ENCODE results near the gene ENTPD6. TPM values are rescaled to one million over a fixed set of nuclear protein-coding genes. Genes with fewer than 3 reads are reported as not detected.
A peak's percentile ranks its signal among the peaks of the same experiment; 100 is the strongest.

Gene ENTPD6
- total RNA-seq, 1 experiment from 2014 or later, result 86.6 TPM

- no peak overlapping the region for H3K4me3 ChIP-seq (ENCODE audit: low read depth, low read length)
- Mint-ChIP-seq H3K27ac (ENCODE audit: unreplicated experiment) (no peak overlapping the region), H3K27me3 (ENCODE audit: insufficient read depth, unreplicated experiment) (no peaks in the 10 kb centered on the region), H3K36me3 (ENCODE audit: insufficient read depth, unreplicated experiment) (peaks cover 34% of the 10 kb centered on the region), H3K4me3 (ENCODE audit: unreplicated experiment) (no peak overlapping the region), H3K4me1 (ENCODE audit: low read depth, unreplicated experiment) (no peaks in the 10 kb centered on the region), H3K9me3 (ENCODE audit: unreplicated experiment) (no peaks in the 10 kb centered on the region)
- no peaks in the 10 kb centered on the region for H3K27me3 ChIP-seq (replicated peaks; ENCODE audit: control insufficient read depth, insufficient read depth, low read length)
- H3K4me1 ChIP-seq, result no peaks in the 10 kb centered on the region
- no peak for TF ChIP-seq CTCF (IDR thresholded peaks at IDR 0.05; ENCODE audit: insufficient read depth in 1 of 2, low read depth in 1 of 2, low read length in 1 of 2, severe bottlenecking in 1 of 2, unreplicated experiment in 1 of 2)
- intact Hi-C loops (cut with micrococcal nuclease; ENCODE audit: unreplicated experiment), result no loop called here
- no peaks in the 10 kb centered on the region; the same call in 1 of the 2 replicates for H3K36me3 ChIP-seq (ENCODE audit: control insufficient read depth, insufficient read depth, low read length)
- no peaks in the 10 kb centered on the region for H3K9me3 ChIP-seq
- DNase-seq, result peak in 1 of 2 experiments; percentile 15
- ChIA-PET POLR2A (interaction anchor here (0.5 kb wide), 1 partner anchor 8 kb away, joined by 7 read pairs; no protein-coding TSS in a partner anchor), CTCF (interaction anchor here (0.6 kb wide), 1 partner anchor 41 kb away, joined by 5 read pairs; no protein-coding TSS in a partner anchor)
- BruUV-seq (replicated peaks), result no TSS peak
Measured at GRCh38 chr20:25273541-25274358, 78.2 kb downstream of the ENTPD6 start.

- Histone ChIP-seq H3K36me3 (ENCODE audit: control insufficient read depth, insufficient read depth, low read length) (no peaks in the 10 kb centered on the region; the same call in 1 of the 2 replicates), H3K4me3 (ENCODE audit: low read depth, low read length) (no peak overlapping the region), H3K27me3 (replicated peaks; ENCODE audit: control insufficient read depth, insufficient read depth, low read length) (no peaks in the 10 kb centered on the region), H3K9me3 (no peaks in the 10 kb centered on the region), H3K4me1 (no peaks in the 10 kb centered on the region)
- ChIA-PET POLR2A (interaction anchor here (0.5 kb wide), 1 partner anchor 9 kb away, joined by 7 read pairs; no protein-coding TSS in a partner anchor), CTCF (no interaction called here)
- intact Hi-C loops (cut with micrococcal nuclease; ENCODE audit: unreplicated experiment), result no loop called here
- no peaks in the 10 kb centered on the region for H3K4me1 Mint-ChIP-seq (ENCODE audit: low read depth, unreplicated experiment)
- no peak for TF ChIP-seq CTCF (IDR thresholded peaks at IDR 0.05; ENCODE audit: insufficient read depth in 1 of 2, low read depth in 1 of 2, low read length in 1 of 2, severe bottlenecking in 1 of 2, unreplicated experiment in 1 of 2)
- peaks cover 35% of the 10 kb centered on the region for H3K36me3 Mint-ChIP-seq (ENCODE audit: insufficient read depth, unreplicated experiment)
- H3K9me3 Mint-ChIP-seq (ENCODE audit: unreplicated experiment), result no peaks in the 10 kb centered on the region
- H3K27ac Mint-ChIP-seq (ENCODE audit: unreplicated experiment), result no peak overlapping the region
- BruUV-seq (replicated peaks), result no TSS peak
- peak in 1 of 2 experiments; percentile 25 for DNase-seq
- H3K27me3 Mint-ChIP-seq (ENCODE audit: insufficient read depth, unreplicated experiment), result no peaks in the 10 kb centered on the region
- H3K4me3 Mint-ChIP-seq (ENCODE audit: unreplicated experiment), result no peak overlapping the region
Measured at GRCh38 chr20:25274481-25274880, 79.0 kb downstream of the ENTPD6 start.

GRCh38 chr20:25274891-25275812, 79.6 kb downstream of the ENTPD6 start:
- no TSS peak for BruUV-seq (replicated peaks)
- Histone ChIP-seq H3K4me1 (no peaks in the 10 kb centered on the region), H3K36me3 (ENCODE audit: control insufficient read depth, insufficient read depth, low read length) (no peaks in the 10 kb centered on the region; the same call in 1 of the 2 replicates), H3K4me3 (ENCODE audit: low read depth, low read length) (no peak overlapping the region), H3K27me3 (replicated peaks; ENCODE audit: control insufficient read depth, insufficient read depth, low read length) (no peaks in the 10 kb centered on the region), H3K9me3 (no peaks in the 10 kb centered on the region)
- CTCF ChIA-PET, result no interaction called here
- Mint-ChIP-seq H3K27ac (ENCODE audit: unreplicated experiment) (no peak overlapping the region), H3K27me3 (ENCODE audit: insufficient read depth, unreplicated experiment) (no peaks in the 10 kb centered on the region), H3K4me3 (ENCODE audit: unreplicated experiment) (no peak overlapping the region), H3K9me3 (ENCODE audit: unreplicated experiment) (no peaks in the 10 kb centered on the region), H3K36me3 (ENCODE audit: insufficient read depth, unreplicated experiment) (peaks cover 35% of the 10 kb centered on the region), H3K4me1 (ENCODE audit: low read depth, unreplicated experiment) (no peaks in the 10 kb centered on the region)
- POLR2A ChIA-PET, result no interaction called here
- TF ChIP-seq CTCF (IDR thresholded peaks at IDR 0.05; ENCODE audit: insufficient read depth in 1 of 2, low read depth in 1 of 2, low read length in 1 of 2, severe bottlenecking in 1 of 2, unreplicated experiment in 1 of 2), result no peak
- DNase-seq, result peak in 1 of 2 experiments; percentile 24
- intact Hi-C loops (cut with micrococcal nuclease; ENCODE audit: unreplicated experiment), result no loop called here

Data from Caco-2 (cell line).